ENCODE measurements around the gene MUS81.
"Not testable (repeated sequence)": the region's sequence is repeated elsewhere in the genome, so short reads cannot be mapped to it uniquely, and the experiment has no call there.

The MUS81 gene

GRCh38 chr11:65844231-65844872 is 15.9 kb upstream of the MUS81 start:
- TF ChIP-seq CTCF (IDR thresholded peaks at IDR 0.05; ENCODE audit: insufficient read depth, low read length, poor library complexity, severe bottlenecking) (no peak), EZH2phosphoT487 (conservative IDR thresholded peaks at IDR 0.05; ENCODE audit: low read length) (no peak)
- no peaks in the 10 kb centered on the region for H3K27me3 ChIP-seq (ENCODE audit: low read length)
- H3K4me2 ChIP-seq (ENCODE audit: low read depth, low read length, poor library complexity, severe bottlenecking) = no peak overlapping the region
- H3K9me2 ChIP-seq (replicated peaks; ENCODE audit: insufficient read depth, low read length) = no peaks in the 10 kb centered on the region
- no peaks in the 10 kb centered on the region for H3K79me2 ChIP-seq (ENCODE audit: insufficient read depth, low read length)
- H4K20me1 ChIP-seq (ENCODE audit: low read depth, low read length) = no peaks in the 10 kb centered on the region
- H3F3A ChIP-seq (ENCODE audit: insufficient read depth) = no peaks in the 10 kb centered on the region; the same call in 1 of the 2 replicates
- no peak overlapping the region for H3K4me3 ChIP-seq (ENCODE audit: insufficient read depth, low read length, poor library complexity, severe bottlenecking)
- H3K36me3 ChIP-seq (ENCODE audit: low read length) = no peaks in the 10 kb centered on the region
- H3K9ac ChIP-seq (ENCODE audit: low read length) = no peak overlapping the region
- no peak overlapping the region for H3K27ac ChIP-seq (ENCODE audit: low read depth, low read length)
- H3K9me3 ChIP-seq (ENCODE audit: insufficient read depth, low read length) = no peaks in the 10 kb centered on the region
- H2AFZ ChIP-seq (ENCODE audit: low read depth, low read length, severe bottlenecking) = no peak overlapping the region

GRCh38 chr11:65847746-65848145 is 12.5 kb upstream of the MUS81 start:
- Histone ChIP-seq H3K9me3 (ENCODE audit: insufficient read depth, low read length) (no peaks in the 10 kb centered on the region), H3K9me2 (replicated peaks; ENCODE audit: insufficient read depth, low read length) (no peaks in the 10 kb centered on the region), H3K4me2 (ENCODE audit: low read depth, low read length, poor library complexity, severe bottlenecking) (no peak overlapping the region), H3K27ac (ENCODE audit: low read depth, low read length) (no peak overlapping the region), H3K27me3 (ENCODE audit: low read length) (no peaks in the 10 kb centered on the region), H3F3A (ENCODE audit: insufficient read depth) (peaks cover 5% of the 10 kb centered on the region; the same call in 1 of the 2 replicates), H4K20me1 (ENCODE audit: low read depth, low read length) (no peaks in the 10 kb centered on the region), H3K4me3 (ENCODE audit: insufficient read depth, low read length, poor library complexity, severe bottlenecking) (no peak overlapping the region), H3K9ac (ENCODE audit: low read length) (no peak overlapping the region), H2AFZ (ENCODE audit: low read depth, low read length, severe bottlenecking) (no peak overlapping the region), H3K36me3 (ENCODE audit: low read length) (no peaks in the 10 kb centered on the region), H3K79me2 (ENCODE audit: insufficient read depth, low read length) (no peaks in the 10 kb centered on the region)
- TF ChIP-seq CTCF (IDR thresholded peaks at IDR 0.05; ENCODE audit: insufficient read depth, low read length, poor library complexity, severe bottlenecking) = no peak
- no peak for TF ChIP-seq EZH2phosphoT487 (conservative IDR thresholded peaks at IDR 0.05; ENCODE audit: low read length)

GRCh38 chr11:65848693-65849092 is 11.5 kb upstream of the MUS81 start:
- not testable (repeated sequence) for H3K4me3 ChIP-seq (ENCODE audit: insufficient read depth, low read length, poor library complexity, severe bottlenecking); H3K9me2 ChIP-seq (replicated peaks; ENCODE audit: insufficient read depth, low read length); H2AFZ ChIP-seq (ENCODE audit: low read depth, low read length, severe bottlenecking); H3K27me3 ChIP-seq (ENCODE audit: low read length); H4K20me1 ChIP-seq (ENCODE audit: low read depth, low read length); H3K36me3 ChIP-seq (ENCODE audit: low read length); H3K79me2 ChIP-seq (ENCODE audit: insufficient read depth, low read length); H3K9ac ChIP-seq (ENCODE audit: low read length); H3K9me3 ChIP-seq (ENCODE audit: insufficient read depth, low read length); H3K27ac ChIP-seq (ENCODE audit: low read depth, low read length); H3K4me2 ChIP-seq (ENCODE audit: low read depth, low read length, poor library complexity, severe bottlenecking)
- H3F3A ChIP-seq (ENCODE audit: insufficient read depth) = peaks cover 13% of the 10 kb centered on the region

- H3K79me2 ChIP-seq (ENCODE audit: insufficient read depth, low read length) = no peaks in the 10 kb centered on the region
- H3K4me2 ChIP-seq (ENCODE audit: low read depth, low read length, poor library complexity, severe bottlenecking) = no peak overlapping the region
- H3K9ac ChIP-seq (ENCODE audit: low read length) = no peak overlapping the region
- no peaks in the 10 kb centered on the region; the same call in 1 of the 2 replicates for H4K20me1 ChIP-seq (ENCODE audit: low read depth, low read length)
- H3K9me3 ChIP-seq (ENCODE audit: insufficient read depth, low read length) = no peaks in the 10 kb centered on the region
- H3K36me3 ChIP-seq (ENCODE audit: low read length) = peaks cover 2% of the 10 kb centered on the region; the same call in 1 of the 2 replicates
- no peaks in the 10 kb centered on the region for H3K27me3 ChIP-seq (ENCODE audit: low read length)
- peaks cover 18% of the 10 kb centered on the region; the same call in 1 of the 2 replicates for H3F3A ChIP-seq (ENCODE audit: insufficient read depth)
- no peak overlapping the region for H2AFZ ChIP-seq (ENCODE audit: low read depth, low read length, severe bottlenecking)
- H3K27ac ChIP-seq (ENCODE audit: low read depth, low read length) = no peak overlapping the region
- no peak for TF ChIP-seq EZH2phosphoT487 (conservative IDR thresholded peaks at IDR 0.05; ENCODE audit: low read length)
- no peak for TF ChIP-seq CTCF (IDR thresholded peaks at IDR 0.05; ENCODE audit: insufficient read depth, low read length, poor library complexity, severe bottlenecking)
- no peak overlapping the region for H3K4me3 ChIP-seq (ENCODE audit: insufficient read depth, low read length, poor library complexity, severe bottlenecking)
- no peaks in the 10 kb centered on the region for H3K9me2 ChIP-seq (replicated peaks; ENCODE audit: insufficient read depth, low read length)
These were observed 10.9 kb upstream of the MUS81 start for GRCh38 chr11:65849366-65849765.
